ENCODE measurements around the gene ATN1.

- TF ChIP-seq ELK1 (IDR thresholded peaks at IDR 0.05; ENCODE audit: borderline replicate concordance, low read depth, low read length) (no peak), MXI1 (IDR thresholded peaks at IDR 0.05; ENCODE audit: borderline replicate concordance, low read depth, low read length) (no peak)
These were observed 11.1 kb upstream of the ATN1 start for GRCh38 chr12:6916426-6917200.

Data from IMR-90 (cell line).